Fibroblast of lung (primary cell): ENCODE measurements around the gene LSM3.

Experiments used
- CTCF ChIP-seq, 2 donors: IDR thresholded peaks in 1 of 2; conservative IDR thresholded peaks in 1 of 2; 1 replicate in 1 of 2; 2 replicates in 1 of 2; pipeline ENCODE4 v1.5.1; 2011 to 2012; ENCODE audit warnings: low read length in 2 of 2, control low read depth in 1 of 2, inconsistent platforms in 1 of 2, low read depth in 1 of 2, mild to moderate bottlenecking in 1 of 2
- EZH2 ChIP-seq: IDR thresholded peaks from 2 replicates; pipeline ENCODE4 v1.5.1; 2012; ENCODE audit warnings: low read length, control low read depth, mild to moderate bottlenecking; ENCODE audit errors: missing control alignments

- TF ChIP-seq CTCF (conservative IDR thresholded peaks at IDR 0.05 in 1 of 2, IDR thresholded peaks at IDR 0.05 in 1 of 2; ENCODE audit: low read depth in 1 of 2, low read length in 2 of 2) (no peak), EZH2 (no peak)
These were observed 63.1 kb downstream of the LSM3 start for GRCh38 chr3:14241716-14242115.
